PFSK-1 (cell line): ENCODE results near the gene TECTA.

Experiments
- POLR2AphosphoS5 ChIP-seq: IDR thresholded peaks from 2 replicates; pipeline ENCODE4 v1.6.1; 2012; ENCODE audit warnings: low read depth, mild to moderate bottlenecking, control low read depth, low read length, moderate library complexity
- SIN3A ChIP-seq: IDR thresholded peaks from 2 replicates; pipeline ENCODE4 v1.6.1; 2012; ENCODE audit warnings: mild to moderate bottlenecking, low read length, moderate library complexity, borderline replicate concordance; ENCODE audit not compliant: insufficient read depth

GRCh38 chr11:121214861-121215260, 113.8 kb downstream of the TECTA start:
- no peak for TF ChIP-seq POLR2AphosphoS5
- TF ChIP-seq SIN3A, result no peak
